GM12878 (cell line): ENCODE measurements around the gene GPER1. TPM values are rescaled to one million over a fixed set of nuclear protein-coding genes. Genes with fewer than 3 reads are reported as not detected.

Experiments
- ATAC-seq: fragments of 200-7000 bp; cut with Tn5 transposase; 3 replicates; pipeline ENCODE4 v1.9.1; 2020; ENCODE audit warnings: mild to moderate bottlenecking, moderate library complexity
- BruUV-seq: library from RNA; stranded (reverse); fragments of 400-500 nt; replicated peaks from 2 replicates; lab custom pipeline; 2021; lab: Mats Ljungman, UMichigan
- CTCF ChIA-PET: fragments of 300-600 bp; sonication (Branson Sonifier 250); formaldehyde crosslinking; extraction: SDS; loops from one replicate; lab custom pipeline; 2021; ENCODE audit warnings: inconsistent platforms; lab: Yijun Ruan, JAX
- POLR2A ChIA-PET: fragments of 350-600 bp; formaldehyde crosslinking; extraction: SDS; loops from one replicate; lab custom pipeline; 2021; ENCODE audit warnings: inconsistent platforms; lab: Charles Lee
- RAD21 ChIA-PET: fragments of 300-600 bp; sonication (Branson Sonifier 250); formaldehyde crosslinking; loops from one replicate; lab custom pipeline; 2023; ENCODE audit warnings: antibody characterized with exemption; ENCODE audit not compliant: unreplicated experiment; lab: Charles Lee
- SMC1A ChIA-PET: fragments of 300-600 bp; sonication (Branson Sonifier 250); formaldehyde crosslinking; loops from one replicate; lab custom pipeline; 2023; ENCODE audit not compliant: unreplicated experiment, uncharacterized antibody; lab: Charles Lee
- DNase-seq: peaks from one replicate; pipeline ENCODE4 v3.0.0-alpha.2; 2011; ENCODE audit warnings: low read depth, low spot score
- FAIRE-seq: peaks from 3 replicates; lab custom pipeline; 2011; peaks lifted over from hg19 to GRCh38; lab: Jason Lieb, UNC
- H2AFZ ChIP-seq: 2 replicates; pipeline ENCODE4 v1.6.0; 2011; ENCODE audit warnings: low read depth, low read length, control low read depth; ENCODE audit not compliant: control insufficient read depth
- H3K27ac ChIP-seq: 2 replicates; pipeline ENCODE4 v1.5.1; 2011; ENCODE audit warnings: control low read depth; ENCODE audit not compliant: control insufficient read depth, insufficient read depth
- H3K27me3 ChIP-seq, 2 experiments: replicated peaks in 1 of 2; 2 replicates each; pipeline versions ENCODE4 v1.6.0 to v1.6.1; 2011; ENCODE audit warnings: low read length in 1 of 2; ENCODE audit not compliant: control insufficient read depth in 2 of 2, insufficient read depth in 2 of 2
- H3K36me3 ChIP-seq, 2 experiments: 2 replicates each; pipeline ENCODE4 v1.5.1; 2011; ENCODE audit warnings: low read length in 1 of 2; ENCODE audit not compliant: control insufficient read depth in 2 of 2, insufficient read depth in 2 of 2
- H3K4me1 ChIP-seq: 2 replicates; pipeline ENCODE4 v1.6.1; 2011; ENCODE audit warnings: mild to moderate bottlenecking, low read length, moderate library complexity, mixed read lengths; ENCODE audit not compliant: control insufficient read depth, insufficient read depth
- H3K4me2 ChIP-seq: 2 replicates; pipeline ENCODE4 v1.6.0; 2011; ENCODE audit warnings: control low read depth; ENCODE audit not compliant: control insufficient read depth, insufficient read depth
- H3K4me3 ChIP-seq: fragments of 200-600 bp; sonication (generic); 2 replicates; pipeline ENCODE4 v1.5.1; 2016
- H3K79me2 ChIP-seq: 2 replicates; pipeline ENCODE4 v1.6.0; 2011; ENCODE audit warnings: low read length; ENCODE audit not compliant: control insufficient read depth, insufficient read depth
- H3K9ac ChIP-seq: 2 replicates; pipeline ENCODE4 v1.8.0; 2011; ENCODE audit warnings: low read length, control low read depth, mixed read lengths; ENCODE audit not compliant: control insufficient read depth, insufficient read depth
- H3K9me3 ChIP-seq: replicated peaks from 3 replicates; pipeline ENCODE4 v1.5.1; 2011; ENCODE audit warnings: mild to moderate bottlenecking, low read length; ENCODE audit not compliant: control insufficient read depth, insufficient read depth
- H4K20me1 ChIP-seq: 2 replicates; pipeline ENCODE4 v1.6.0; 2011; ENCODE audit not compliant: control insufficient read depth, insufficient read depth
- DPF2 ChIP-seq: fragments of 450-650 bp; IDR thresholded peaks from 2 replicates; pipeline ENCODE4 v1.6.1; 2017; ENCODE audit warnings: mild to moderate bottlenecking
- NR2C2 ChIP-seq: IDR thresholded peaks from 2 replicates; pipeline ENCODE4 v1.6.1; 2011; ENCODE audit warnings: borderline replicate concordance, low read depth; ENCODE audit not compliant: control insufficient read depth, insufficient read length
- PKNOX1 ChIP-seq: fragments of 450-650 bp; IDR thresholded peaks from 2 replicates; pipeline ENCODE4 v1.6.1; 2016; ENCODE audit warnings: mild to moderate bottlenecking
- POU2F2 ChIP-seq: IDR thresholded peaks from 3 replicates; pipeline ENCODE4 v1.6.1; 2011; ENCODE audit warnings: low read depth, mild to moderate bottlenecking, low read length, borderline replicate concordance
- RUNX3 ChIP-seq: IDR thresholded peaks from 2 replicates; pipeline ENCODE4 v1.6.1; 2012; ENCODE audit warnings: low read length, inconsistent platforms
- WGBS: methylation state at CpG from one replicate; pipeline ENCODE4 v1.1.6; 2016; ENCODE audit warnings: low lambda C conversion rate; ENCODE audit not compliant: insufficient replicate concordance, insufficient coverage; ENCODE audit errors: missing lambda C conversion rate; 5-methylcytosine and 5-hydroxymethylcytosine counted together
- in situ Hi-C: fragments of 300-500 bp; cut with MboI; formaldehyde crosslinking; loops from 9 replicates; pipeline ENCODE4 v1.14.3; 2018; ENCODE audit warnings: mixed read lengths
- intact Hi-C: fragments of 100-400 bp; cut with micrococcal nuclease; formaldehyde crosslinking; loops from one replicate; pipeline ENCODE4 v1.14.2; 2022; ENCODE audit not compliant: unreplicated experiment
- polyA plus RNA-seq, 11 experiments: library from polyadenylated mRNA; depleted of rRNA in 4 of 11; unstranded in 6 of 11; stranded (reverse) in 5 of 11; fragments of >200 nt; fragmentation: Nextera tagmentation in 4 of 11; fragmentation: Illumina TruSeq in 1 of 11; extraction: Ambion mirVana in 4 of 11; extraction: Trizol in 1 of 11; gene quantifications; 1 replicate in 1 of 11; 2 replicates in 10 of 11; pipeline versions ENCODE4 v1.2.1 to v1.2.3, GENCODE V29; 2011 to 2016; ENCODE audit warnings: inconsistent platforms in 2 of 11, missing spikeins in 2 of 11, low read depth in 1 of 11
- total RNA-seq, 4 experiments: library from RNA; depleted of rRNA in 3 of 4; stranded (reverse); fragments of >200 nt in 3 of 4; fragmentation: Illumina TruSeq in 1 of 4; extraction: Trizol in 1 of 4; gene quantifications; 2 replicates each; pipeline versions ENCODE4 v1.2.1 to v1.2.3, GENCODE V29; 2013 to 2021
- TF ChIP-seq, protein P1 (sequence below): fragments of 450-650 bp; IDR thresholded peaks from 2 replicates; pipeline ENCODE4 v1.6.1; 2014; ENCODE audit warnings: mild to moderate bottlenecking

GPER1 gene
- total and polyA plus RNA-seq, 10 of the 15 experiments (the other 5 are each of a cell fraction or from before 2014, with no cell fraction given): 0.03 to 6.5 (median 2.6) TPM

DNA sequence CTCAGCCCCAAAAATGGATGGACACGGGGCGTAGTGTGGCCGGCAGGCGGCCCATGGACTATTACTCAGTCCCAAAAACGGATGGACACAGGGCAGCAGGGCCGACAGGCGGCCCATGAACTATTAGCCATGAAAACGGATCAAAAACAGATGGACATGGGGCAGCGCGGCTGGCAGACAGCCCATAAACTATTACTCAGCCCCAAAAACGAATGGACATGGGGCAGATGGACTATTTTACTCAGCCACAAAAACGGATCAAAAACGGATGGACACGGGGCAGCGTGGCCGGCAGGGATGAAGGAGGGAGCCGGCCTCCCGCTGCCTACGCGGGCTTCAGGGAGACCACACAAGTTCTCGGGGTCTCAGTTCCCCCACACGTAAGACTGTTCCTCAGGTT is 32.9 kb downstream of the GPER1 start:
- CTCF ChIA-PET: no interaction called here

DNA sequence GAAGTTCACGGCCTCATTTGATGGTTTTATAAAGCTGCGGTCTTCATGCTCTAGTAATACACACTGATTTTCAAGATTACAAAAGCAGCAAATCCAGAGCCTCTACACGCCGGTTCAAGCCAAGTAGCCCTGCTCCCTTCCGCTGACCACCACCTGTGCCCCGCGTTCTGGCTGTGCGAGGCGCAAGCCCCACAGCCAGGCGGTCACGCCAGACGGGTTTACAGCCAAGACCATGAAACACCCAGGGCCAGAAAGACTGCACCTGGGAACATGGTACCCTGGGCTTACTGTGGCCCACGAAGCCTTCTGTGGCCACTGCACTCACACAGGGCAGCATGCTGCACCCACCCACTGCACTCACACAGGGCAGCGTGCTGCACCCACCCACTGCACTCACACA is 33.6 kb downstream of the GPER1 start:
- ChIA-PET POLR2A (no interaction called here), RAD21 (no interaction called here), CTCF (no interaction called here), SMC1A (no interaction called here)
- TF ChIP-seq POU2F2: no peak
- TF ChIP-seq NR2C2: no peak
- TF ChIP-seq DPF2: no peak
- no peak for TF ChIP-seq RUNX3
- no peak for TF ChIP-seq PKNOX1
- FAIRE-seq (no peak), ATAC-seq (no peak), DNase-seq (no peak)
- Histone ChIP-seq H3K4me3 (no peak overlapping the region), H3K79me2 (no peaks in the 10 kb centered on the region), H3K27ac (no peak overlapping the region), H3K4me1 (0 out of 2 replicates have a peak, but pooled peaks cover 3% of the 10 kb centered on the region), H2AFZ (no peak overlapping the region), H3K27me3 (no peaks in the 10 kb centered on the region), H3K9me3 (no peaks in the 10 kb centered on the region), H4K20me1 (no peaks in the 10 kb centered on the region), H3K9ac (no peak overlapping the region), H3K36me3 (peaks cover 2 to 6% of the 10 kb centered on the region in 2 experiments), H3K4me2 (no peak overlapping the region)
- intact Hi-C loops (no loop called here), in situ Hi-C loops (no loop called here)
- no TSS peak for BruUV-seq
- WGBS: 98% methylated on average over 14 of the region's 14 CpGs

More for the DNA sequence above, 32.9 kb downstream of the GPER1 start:
- Histone ChIP-seq H3K79me2 (no peaks in the 10 kb centered on the region), H4K20me1 (no peaks in the 10 kb centered on the region), H3K9me3 (no peaks in the 10 kb centered on the region), H2AFZ (no peak overlapping the region), H3K27ac (no peak overlapping the region), H3K4me1 (0 out of 2 replicates have a peak, but pooled peaks cover 3% of the 10 kb centered on the region), H3K9ac (no peak overlapping the region), H3K4me2 (no peak overlapping the region), H3K36me3 (peaks cover 2 to 4% of the 10 kb centered on the region in 2 experiments; a peak in 3 of 4 replicates), H3K4me3 (no peak overlapping the region), H3K27me3 (no peaks in the 10 kb centered on the region)
- DNase-seq: no peak
- no peak for FAIRE-seq
- TF ChIP-seq, protein P1, sequence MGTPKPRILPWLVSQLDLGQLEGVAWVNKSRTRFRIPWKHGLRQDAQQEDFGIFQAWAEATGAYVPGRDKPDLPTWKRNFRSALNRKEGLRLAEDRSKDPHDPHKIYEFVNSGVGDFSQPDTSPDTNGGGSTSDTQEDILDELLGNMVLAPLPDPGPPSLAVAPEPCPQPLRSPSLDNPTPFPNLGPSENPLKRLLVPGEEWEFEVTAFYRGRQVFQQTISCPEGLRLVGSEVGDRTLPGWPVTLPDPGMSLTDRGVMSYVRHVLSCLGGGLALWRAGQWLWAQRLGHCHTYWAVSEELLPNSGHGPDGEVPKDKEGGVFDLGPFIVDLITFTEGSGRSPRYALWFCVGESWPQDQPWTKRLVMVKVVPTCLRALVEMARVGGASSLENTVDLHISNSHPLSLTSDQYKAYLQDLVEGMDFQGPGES: no peak
- in situ Hi-C loops (no loop called here), intact Hi-C loops (no loop called here)
- WGBS: 93% methylated on average over 22 of the region's 22 CpGs
- ChIA-PET RAD21 (no interaction called here), POLR2A (no interaction called here), SMC1A (no interaction called here)
- ATAC-seq: no peak
- BruUV-seq: no TSS peak
